ENCODE measurements around the gene ZMIZ1. TPM values are rescaled to one million over a fixed set of nuclear protein-coding genes. Genes with fewer than 3 reads are reported as not detected.

ZMIZ1 gene
- total RNA-seq, 2 experiments from 2014 or later, result 14.6 to 15.5 TPM

DNA sequence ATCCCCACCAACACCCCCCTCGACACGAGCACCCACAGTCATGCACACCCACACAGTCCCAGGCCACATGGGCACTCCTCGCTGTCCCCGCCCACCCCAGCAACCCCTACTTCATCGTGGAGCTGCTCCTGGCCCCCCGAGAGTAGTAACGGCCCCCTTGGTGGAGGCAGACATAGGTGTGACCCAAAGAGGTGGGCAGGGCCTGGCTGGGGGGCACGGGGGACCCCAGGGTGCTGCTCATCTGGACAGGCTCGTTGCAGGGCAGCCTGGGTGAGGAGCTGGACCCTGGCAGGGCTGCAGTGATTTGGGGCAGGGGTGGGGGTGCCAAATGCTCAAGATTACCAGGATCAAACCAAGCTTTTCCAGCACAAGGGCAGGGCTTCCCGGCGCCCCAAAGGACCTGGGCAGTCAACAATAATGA is 42.4 kb upstream of the ZMIZ1 start:
- CTCF ChIA-PET, result no interaction called here
- Histone ChIP-seq H3K36me3 (ENCODE audit: insufficient read depth, low read length) (no peaks in the 10 kb centered on the region), H3K4me1 (ENCODE audit: insufficient read depth, low read length) (peaks cover 46% of the 10 kb centered on the region), H3K4me3 (ENCODE audit: low read length) (no peak overlapping the region), H3K9me3 (ENCODE audit: control insufficient read depth in 1 of 2, insufficient read depth in 1 of 2, low read length in 2 of 2) (no peaks in the 10 kb centered on the region), H3K27me3 (ENCODE audit: control insufficient read depth in 1 of 2, insufficient read depth in 2 of 2, low read length in 2 of 2) (no peaks in the 10 kb centered on the region), H3K27ac (ENCODE audit: low read depth in 1 of 2, low read length in 2 of 2) (no peak overlapping the region)
- DNase-seq, result no peak
- no peaks in the 10 kb centered on the region for H3K9me3 Mint-ChIP-seq
- no peak overlapping the region for H3K4me3 Mint-ChIP-seq
- peaks cover 34% of the 10 kb centered on the region for H3K4me1 Mint-ChIP-seq (ENCODE audit: low read depth)
- H3K27ac Mint-ChIP-seq, result no peak overlapping the region
- ATAC-seq (ENCODE audit: poor library complexity), result no peak
- H3K27me3 Mint-ChIP-seq, result no peaks in the 10 kb centered on the region
- H3K36me3 Mint-ChIP-seq (ENCODE audit: low read depth), result no peaks in the 10 kb centered on the region
- no peak for TF ChIP-seq CTCF (IDR thresholded peaks at IDR 0.05)
- intact Hi-C loops (cut with DNase I, micrococcal nuclease), result no loop called here
- POLR2A ChIA-PET, result interaction anchor here (0.8 kb wide), 1 partner anchor 26 kb away, joined by 3 read pairs; no protein-coding TSS in a partner anchor

- H3K9me3 Mint-ChIP-seq, result no peaks in the 10 kb centered on the region
- ATAC-seq (ENCODE audit: poor library complexity) (no peak), DNase-seq (no peak)
- Histone ChIP-seq H3K27me3 (ENCODE audit: control insufficient read depth in 1 of 2, insufficient read depth in 2 of 2, low read length in 2 of 2) (no peaks in the 10 kb centered on the region), H3K27ac (ENCODE audit: low read depth in 1 of 2, low read length in 2 of 2) (no peak overlapping the region), H3K36me3 (ENCODE audit: insufficient read depth, low read length) (no peaks in the 10 kb centered on the region), H3K9me3 (ENCODE audit: control insufficient read depth in 1 of 2, insufficient read depth in 1 of 2, low read length in 2 of 2) (no peaks in the 10 kb centered on the region), H3K4me3 (ENCODE audit: low read length) (no peak overlapping the region), H3K4me1 (ENCODE audit: insufficient read depth, low read length) (peaks cover 46% of the 10 kb centered on the region)
- no peaks in the 10 kb centered on the region for H3K27me3 Mint-ChIP-seq
- H3K4me1 Mint-ChIP-seq (ENCODE audit: low read depth), result peaks cover 34% of the 10 kb centered on the region
- intact Hi-C loops (cut with DNase I, micrococcal nuclease), result no loop called here
- ChIA-PET CTCF (no interaction called here), POLR2A (interaction anchor here (0.8 kb wide), 1 partner anchor 26 kb away, joined by 3 read pairs; no protein-coding TSS in a partner anchor)
- TF ChIP-seq CTCF (IDR thresholded peaks at IDR 0.05), result no peak
- H3K4me3 Mint-ChIP-seq, result no peak overlapping the region
- no peak overlapping the region for H3K27ac Mint-ChIP-seq
- no peaks in the 10 kb centered on the region for H3K36me3 Mint-ChIP-seq (ENCODE audit: low read depth)
These were observed 42.0 kb upstream of the ZMIZ1 start for GRCh38 chr10:79026806-79027146.

- intact Hi-C loops (cut with DNase I, micrococcal nuclease), result no loop called here
- no peak for TF ChIP-seq CTCF (IDR thresholded peaks at IDR 0.05)
- no peaks in the 10 kb centered on the region for H3K9me3 ChIP-seq (ENCODE audit: control insufficient read depth in 1 of 2, insufficient read depth in 1 of 2, low read length in 2 of 2)
- peaks cover 46% of the 10 kb centered on the region for H3K4me1 ChIP-seq (ENCODE audit: insufficient read depth, low read length)
- Mint-ChIP-seq H3K27me3 (no peaks in the 10 kb centered on the region), H3K4me3 (no peak overlapping the region), H3K27ac (no peak overlapping the region), H3K9me3 (no peaks in the 10 kb centered on the region), H3K4me1 (ENCODE audit: low read depth) (peaks cover 34% of the 10 kb centered on the region), H3K36me3 (ENCODE audit: low read depth) (no peaks in the 10 kb centered on the region)
- H3K27ac ChIP-seq (ENCODE audit: low read depth in 1 of 2, low read length in 2 of 2), result no peak overlapping the region
- no peaks in the 10 kb centered on the region for H3K27me3 ChIP-seq (ENCODE audit: control insufficient read depth in 1 of 2, insufficient read depth in 2 of 2, low read length in 2 of 2)
- no peaks in the 10 kb centered on the region for H3K36me3 ChIP-seq (ENCODE audit: insufficient read depth, low read length)
- ATAC-seq (ENCODE audit: poor library complexity), result peak; percentile 37
- ChIA-PET POLR2A (interaction anchor here (0.8 to 1.2 kb wide), 2 partner anchors 25 to 40 kb away, joined by 3 to 4 read pairs; no protein-coding TSS in a partner anchor), CTCF (no interaction called here)
- DNase-seq, result peak in 6 of 14 experiments; percentile 18 to 68 (median 38)
- H3K4me3 ChIP-seq (ENCODE audit: low read length), result no peak overlapping the region
These were observed 41.4 kb upstream of the ZMIZ1 start for GRCh38 chr10:79027147-79028055.

All from CD4-positive, alpha-beta T cell (primary cell).